Psoas muscle (tissue), 8 donors: ENCODE measurements around the gene ATP7B. TPM values are rescaled to one million over a fixed set of nuclear protein-coding genes. Genes with fewer than 3 reads are reported as not detected.

Source experiments
- ATAC-seq, 4 donors: fragments of 200-7000 bp; cut with Tn5 transposase; one replicate each; pipeline ENCODE4 v1.9.1; 2020; ENCODE audit warnings: moderate library complexity in 3 of 4, mild to moderate bottlenecking in 2 of 4
- DNase-seq, 2 donors: peaks; one replicate each; pipeline ENCODE4 v3.0.0-alpha.2; 2020
- H3K27ac ChIP-seq: fragments of 200-600 bp; one replicate; pipeline ENCODE4 v1.8.0; 2022
- H3K27me3 ChIP-seq, 3 donors: fragments of 200-600 bp in 1 of 3; one replicate each; pipeline versions ENCODE4 v1.6.1 to v1.8.0; 2013 to 2022; ENCODE audit warnings: low read length in 2 of 3, mild to moderate bottlenecking in 2 of 3, moderate library complexity in 1 of 3; ENCODE audit not compliant: insufficient read depth in 3 of 3
- H3K36me3 ChIP-seq, 2 donors: fragments of 200-600 bp in 1 of 2; one replicate each; pipeline versions ENCODE4 v1.6.1 to v1.8.0; 2013 to 2022; ENCODE audit warnings: low read depth in 1 of 2, mild to moderate bottlenecking in 1 of 2, moderate library complexity in 1 of 2; ENCODE audit not compliant: insufficient read depth in 1 of 2
- H3K4me1 ChIP-seq: fragments of 200-600 bp; one replicate; pipeline ENCODE4 v1.8.0; 2022
- H3K4me3 ChIP-seq: fragments of 200-600 bp; one replicate; pipeline ENCODE4 v1.8.0; 2022; ENCODE audit warnings: mild to moderate bottlenecking
- H3K9me3 ChIP-seq: fragments of 200-600 bp; one replicate; pipeline ENCODE4 v1.8.0; 2022
- CTCF ChIP-seq: fragments of 200-600 bp; IDR thresholded peaks from one replicate; pipeline ENCODE4 v1.8.0; 2022; ENCODE audit warnings: antibody characterized with exemption
- WGBS, 3 donors: extraction: QIAGEN DNeasy Blood & Tissue Kit; methylation state at CpG; one replicate each; pipeline versions ENCODE4 v1.1.6 to v1.1.7; 2013; 5-methylcytosine and 5-hydroxymethylcytosine counted together
- intact Hi-C, 2 donors: fragments of 100-400 bp; cut with DNase I; formaldehyde crosslinking; loops; one replicate each; pipeline versions ENCODE4 v1.11.0 to v1.14.2; 2022
- polyA plus RNA-seq, 3 donors: library from polyadenylated mRNA; stranded (reverse); fragments of 200-250 nt; gene quantifications; one replicate each; pipeline ENCODE4 v1.2.3, GENCODE V29; 2013
- total RNA-seq, 4 donors: library from RNA; stranded (reverse); fragmentation: NEBNext Ultra II Directional in 2 of 4; extraction: Animal tissue kit (Norgen Biotek cat#: 25700) in 2 of 4; gene quantifications; one replicate each; pipeline versions ENCODE4 v1.2.1 to v1.2.4, GENCODE V29; 2021 to 2023
- donor health status: healthy with polysubstance abuse.
- donor health status: DM: no; HTN: no; CAD: no; lungs with moderate emphysema.
- donor health status: Bipolar disorder and iron deficiency.
- donor health status: healthy.
- donor health status: DM: yes; HTN: yes; CAD: no.
- donor health status: DM: no; HTN: no; CAD: no.
- donor health status: DM: no; HTN: no; CAD: no.
- donor health status: DM: yes; HTN: yes; CAD: no.

The ATP7B gene
- total and polyA plus RNA-seq, 7 donors, result 0.72 to 3.5 (median 1.3) TPM

DNA sequence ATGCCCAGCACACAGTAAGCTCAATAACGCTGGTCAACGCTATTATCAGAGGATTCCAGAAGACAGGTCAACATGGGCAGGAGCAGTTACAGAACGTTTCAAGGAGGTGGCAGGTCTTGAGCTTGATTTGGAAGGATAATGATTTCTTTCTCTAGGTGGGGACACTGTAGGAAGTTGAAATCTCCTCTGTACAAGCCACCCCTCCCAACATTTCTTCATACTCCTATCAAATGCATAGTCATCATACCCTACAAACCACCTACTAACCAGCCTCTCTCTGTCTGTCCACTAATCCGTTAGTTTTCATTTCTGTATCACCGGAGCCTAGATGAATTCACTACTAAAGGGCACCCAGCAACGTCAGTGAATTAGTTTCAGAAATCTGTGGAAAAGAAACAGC is 1.3 kb downstream of the ATP7B start:
- no peak for TF ChIP-seq CTCF
- Histone ChIP-seq H3K9me3 (no peaks in the 10 kb centered on the region), H3K4me3 (peak overlapping the region; percentile 80), H3K27me3 (no peaks in the 10 kb centered on the region), H3K27ac (no peak overlapping the region), H3K36me3 (no peaks in the 10 kb centered on the region), H3K4me1 (peaks cover 17% of the 10 kb centered on the region)
- ATAC-seq (no peak), DNase-seq (no peak)
- 63 to 69% (median 68%) methylated on average over 6 of the region's 6 CpGs for WGBS, 3 donors
- intact Hi-C loops, result loop anchor here in 1 of 2 donors (10.0 kb wide), 1 partner anchor 445 kb away; the partner anchor contains the start of genes CKAP2 and VPS36

DNA sequence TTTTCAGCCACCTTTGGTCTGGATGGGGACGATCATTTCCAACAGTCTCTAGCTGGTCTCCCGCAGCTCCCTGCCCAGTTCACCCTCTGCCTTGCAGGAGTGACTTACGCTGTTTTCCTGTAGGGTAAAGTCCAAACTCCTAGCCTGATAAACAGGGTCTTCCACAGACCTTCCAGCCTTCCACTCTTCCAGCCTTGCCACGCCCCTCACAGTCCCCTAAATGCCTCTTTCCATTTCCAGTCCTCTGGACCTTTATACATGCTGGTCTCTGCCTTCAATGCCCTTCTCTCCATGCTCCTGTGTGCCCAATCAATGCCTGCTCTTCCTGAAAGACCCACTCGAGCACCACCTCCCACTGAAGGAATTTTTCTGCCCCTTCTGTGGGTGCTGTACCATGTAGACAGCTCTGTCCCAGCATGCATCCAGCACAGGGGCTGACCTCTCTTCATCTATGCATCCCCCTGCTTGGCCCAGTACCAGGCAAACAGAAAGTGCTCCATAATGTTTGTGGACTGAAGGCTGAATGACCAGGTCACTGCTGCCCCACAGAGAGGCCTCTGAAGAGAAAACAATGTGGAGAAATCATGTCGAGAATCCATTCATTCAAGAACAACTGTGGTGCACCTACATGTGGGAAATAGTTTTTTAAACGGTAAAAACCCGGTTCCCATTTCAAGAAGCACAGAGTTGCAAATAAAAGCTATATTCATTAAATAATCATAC is 4.6 kb downstream of the ATP7B start:
- H3K27me3 ChIP-seq, result no peaks in the 10 kb centered on the region
- H3K4me1 ChIP-seq, result peaks cover 10% of the 10 kb centered on the region
- no peak for ATAC-seq
- H3K27ac ChIP-seq, result no peak overlapping the region
- no peak overlapping the region for H3K4me3 ChIP-seq
- WGBS, 3 donors, result 87 to 92% (median 87%) methylated on average over 8 of the region's 8 CpGs
- DNase-seq, result no peak
- intact Hi-C loops, result loop anchor here in 1 of 2 donors (10.0 kb wide), 1 partner anchor 448 kb away; the partner anchor contains the start of genes CKAP2 and VPS36
- no peak for TF ChIP-seq CTCF
- no peaks in the 10 kb centered on the region for H3K9me3 ChIP-seq
- no peaks in the 10 kb centered on the region for H3K36me3 ChIP-seq

- no peak for ATAC-seq
- intact Hi-C loops, result loop anchor here in 1 of 2 donors (10.0 kb wide), 1 partner anchor 449 kb away; the partner anchor contains the start of genes CKAP2 and VPS36
- no peak overlapping the region for H3K27ac ChIP-seq
- DNase-seq, result no peak
- 91 to 93% (median 91%) methylated on average over 13 of the region's 13 CpGs for WGBS, 3 donors
- H3K27me3 ChIP-seq, result no peaks in the 10 kb centered on the region
- H3K36me3 ChIP-seq, result no peaks in the 10 kb centered on the region
- H3K9me3 ChIP-seq, result no peaks in the 10 kb centered on the region
- TF ChIP-seq CTCF, result no peak
- no peak overlapping the region for H3K4me3 ChIP-seq
- H3K4me1 ChIP-seq, result peaks cover 9% of the 10 kb centered on the region
These were observed 5.3 kb downstream of the ATP7B start for GRCh38 chr13:52005841-52006522.

GRCh38 chr13:52004511-52005170 is 6.6 kb downstream of the ATP7B start:
- Histone ChIP-seq H3K4me1 (no peaks in the 10 kb centered on the region), H3K4me3 (no peak overlapping the region), H3K27ac (no peak overlapping the region), H3K9me3 (no peaks in the 10 kb centered on the region), H3K36me3 (no peaks in the 10 kb centered on the region), H3K27me3 (no peaks in the 10 kb centered on the region)
- TF ChIP-seq CTCF, result no peak
- ATAC-seq (no peak), DNase-seq (no peak)
- 88 to 94% (median 89%) methylated on average over 7 of the region's 7 CpGs for WGBS, 3 donors
- intact Hi-C loops, result loop anchor here in 1 of 2 donors (10.0 kb wide), 1 partner anchor 450 kb away; the partner anchor contains the start of genes CKAP2 and VPS36
